ENCODE results near the gene UBL4A. TPM values are rescaled to one million over a fixed set of nuclear protein-coding genes. Genes with fewer than 3 reads are reported as not detected.

Gene UBL4A
- total RNA-seq = 30.4 and 31.5 TPM in 2 replicates

DNA sequence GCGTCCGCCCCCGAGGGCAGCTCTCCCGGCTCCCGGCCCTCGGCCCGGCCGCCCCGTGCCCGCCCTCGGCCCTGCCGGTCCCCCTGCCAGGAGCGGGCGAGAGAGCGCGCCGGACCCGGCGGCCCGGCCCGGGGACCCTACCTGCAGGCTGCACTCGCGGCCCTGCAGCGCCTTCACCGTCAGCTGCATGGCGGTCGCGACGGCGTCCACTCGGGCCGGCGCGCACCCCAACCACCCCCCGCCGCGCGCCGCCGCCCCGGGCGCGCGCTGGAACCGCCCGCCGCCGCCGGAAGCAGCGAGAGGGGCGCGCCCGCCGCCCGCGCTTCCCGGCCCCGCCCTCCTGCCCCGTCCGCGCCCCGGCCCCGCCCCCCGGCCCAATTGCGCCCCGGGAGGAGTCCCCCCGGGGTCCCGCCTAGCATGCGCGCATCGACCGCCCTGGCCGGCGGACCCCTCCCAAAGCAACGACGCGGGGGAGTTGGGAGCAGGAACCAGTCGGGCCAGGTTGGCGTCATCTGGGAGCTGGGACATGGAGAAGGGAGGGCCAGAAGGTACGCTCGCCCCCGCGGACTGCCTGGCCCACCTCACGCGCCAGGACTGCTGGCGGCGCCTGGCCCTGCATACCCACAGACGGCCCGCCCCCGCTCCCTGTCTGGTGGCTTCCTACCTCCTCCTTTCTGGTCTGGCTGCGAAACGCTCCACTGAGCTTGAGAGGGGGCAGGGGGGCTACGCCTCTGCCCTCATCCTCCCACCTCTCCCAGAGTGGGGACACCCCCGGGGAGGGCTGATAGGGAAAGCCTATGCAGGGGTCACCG is at the start of gene UBL4A:
UBL4A (minus strand) TSS at position 220 of the 812 bp plus-strand sequence; CDS start at position 189, 31 bp downstream.
- no peak within 1 kb of the TSS for H2AFZ ChIP-seq (ENCODE audit: low read length)
- H3K27ac ChIP-seq (ENCODE audit: low read depth, low read length) = peak within 1 kb of the TSS; percentile 4
- peaks cover 7% of the 10 kb centered on the region for H4K20me1 ChIP-seq (ENCODE audit: insufficient read depth, low read length)
- peak; percentile 93 for DNase-seq (ENCODE audit: insufficient read length, low spot score, missing footprints)
- peaks cover 10% of the 10 kb centered on the region for H3K4me1 ChIP-seq (ENCODE audit: insufficient read depth, low read length)
- H3K4me2 ChIP-seq (ENCODE audit: insufficient read depth, low read length) = peak within 1 kb of the TSS; percentile 71
- TF ChIP-seq CTCF (IDR thresholded peaks at IDR 0.05; ENCODE audit: extremely low read depth, low read depth, low read length) = no peak
- peaks cover 22% of the 10 kb centered on the region for H3K79me2 ChIP-seq (ENCODE audit: insufficient read depth, low read length)
- H3K27me3 ChIP-seq (ENCODE audit: insufficient read depth, low read length) = no peaks in the 10 kb centered on the region
- no peaks in the 10 kb centered on the region for H3K9me3 ChIP-seq (ENCODE audit: low read depth, low read length)
- H3K4me3 ChIP-seq (ENCODE audit: insufficient read depth, low read length) = peak within 1 kb of the TSS; percentile 73
- H3K36me3 ChIP-seq (ENCODE audit: insufficient read depth, low read length) = peaks cover 20% of the 10 kb centered on the region

DNA sequence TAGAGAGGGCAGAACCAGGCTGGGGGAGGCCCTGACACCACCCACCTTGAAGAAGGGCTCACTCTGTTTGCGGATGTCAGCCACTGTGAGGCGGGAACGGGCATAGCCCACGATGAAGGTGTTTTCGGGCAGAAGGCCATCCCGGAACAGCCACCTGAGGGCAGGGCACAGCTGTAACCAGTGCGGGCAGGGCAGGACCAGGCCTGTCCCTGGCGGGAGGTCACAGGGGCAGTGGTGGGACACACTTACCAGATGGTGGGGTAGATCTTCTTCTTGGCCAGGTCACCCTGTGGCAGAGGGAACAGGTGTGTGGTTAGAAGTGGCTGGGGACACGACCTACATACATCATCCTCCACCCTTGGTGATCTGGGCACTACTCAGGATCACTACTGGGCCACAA is 49.5 kb upstream of the UBL4A start:
- DNase-seq (ENCODE audit: insufficient read length, low spot score, missing footprints) = no peak
- peaks cover 20% of the 10 kb centered on the region for H3K79me2 ChIP-seq (ENCODE audit: insufficient read depth, low read length)
- no peaks in the 10 kb centered on the region for H3K27me3 ChIP-seq (ENCODE audit: insufficient read depth, low read length)
- H3K4me1 ChIP-seq (ENCODE audit: insufficient read depth, low read length) = peaks cover 5% of the 10 kb centered on the region
- TF ChIP-seq CTCF (IDR thresholded peaks at IDR 0.05; ENCODE audit: extremely low read depth, low read depth, low read length) = no peak
- no peak overlapping the region for H2AFZ ChIP-seq (ENCODE audit: low read length)
- H3K4me2 ChIP-seq (ENCODE audit: insufficient read depth, low read length) = no peak overlapping the region
- H3K4me3 ChIP-seq (ENCODE audit: insufficient read depth, low read length) = no peak overlapping the region
- H4K20me1 ChIP-seq (ENCODE audit: insufficient read depth, low read length) = no peaks in the 10 kb centered on the region
- no peaks in the 10 kb centered on the region for H3K9me3 ChIP-seq (ENCODE audit: low read depth, low read length)
- H3K36me3 ChIP-seq (ENCODE audit: insufficient read depth, low read length) = peaks cover 16% of the 10 kb centered on the region
- no peak overlapping the region for H3K27ac ChIP-seq (ENCODE audit: low read depth, low read length)

DNA sequence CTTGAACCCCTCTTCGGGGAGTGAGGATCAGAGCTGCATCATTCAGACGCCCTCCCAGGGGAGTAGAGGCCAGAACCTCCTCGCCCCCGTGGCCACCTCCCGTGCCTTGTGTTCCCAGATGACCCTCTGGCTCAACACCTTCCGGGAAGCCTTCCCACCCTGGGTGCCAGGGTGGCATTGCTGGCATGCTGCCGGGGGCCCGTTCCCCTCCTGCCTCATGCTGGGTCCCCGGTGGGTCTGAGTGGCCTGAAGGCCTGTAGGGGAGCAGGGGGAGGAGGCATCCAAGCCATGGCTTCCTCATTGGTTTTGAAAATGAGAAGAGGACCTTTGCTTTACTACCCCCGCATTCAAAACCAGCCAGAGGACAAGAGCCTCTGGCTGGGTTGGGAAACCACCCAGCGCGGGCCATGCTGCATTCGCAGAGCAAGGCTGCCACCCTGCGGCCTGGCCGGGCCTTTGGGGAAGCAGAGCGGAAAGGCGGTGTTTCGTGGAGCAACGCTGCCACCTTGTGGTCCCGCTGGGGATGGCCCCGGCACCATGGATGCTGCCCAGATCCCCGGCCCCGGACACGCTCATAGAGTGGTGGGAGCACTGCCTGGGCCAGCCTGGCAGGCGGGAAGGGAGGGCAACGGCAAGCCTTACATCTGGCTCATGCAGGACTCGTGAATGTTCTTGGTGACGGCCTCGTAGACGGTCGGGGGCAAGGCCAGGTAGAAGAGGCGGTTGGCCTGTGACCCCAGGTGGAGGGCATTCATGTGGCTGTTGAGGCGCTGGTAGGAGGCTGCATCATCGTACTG is 48.3 kb upstream of the UBL4A start:
- peak; percentile 99 for DNase-seq (ENCODE audit: insufficient read length, low spot score, missing footprints)
- Histone ChIP-seq H2AFZ (ENCODE audit: low read length) (no peak overlapping the region), H3K27ac (ENCODE audit: low read depth, low read length) (no peak overlapping the region), H3K9me3 (ENCODE audit: low read depth, low read length) (no peaks in the 10 kb centered on the region), H3K79me2 (ENCODE audit: insufficient read depth, low read length) (peaks cover 16% of the 10 kb centered on the region), H4K20me1 (ENCODE audit: insufficient read depth, low read length) (no peaks in the 10 kb centered on the region), H3K36me3 (ENCODE audit: insufficient read depth, low read length) (peaks cover 12% of the 10 kb centered on the region), H3K4me3 (ENCODE audit: insufficient read depth, low read length) (no peak overlapping the region), H3K27me3 (ENCODE audit: insufficient read depth, low read length) (no peaks in the 10 kb centered on the region), H3K4me2 (ENCODE audit: insufficient read depth, low read length) (no peak overlapping the region), H3K4me1 (ENCODE audit: insufficient read depth, low read length) (no peaks in the 10 kb centered on the region)
- peak; percentile 97 for TF ChIP-seq CTCF (IDR thresholded peaks at IDR 0.05; ENCODE audit: extremely low read depth, low read depth, low read length)

DNA sequence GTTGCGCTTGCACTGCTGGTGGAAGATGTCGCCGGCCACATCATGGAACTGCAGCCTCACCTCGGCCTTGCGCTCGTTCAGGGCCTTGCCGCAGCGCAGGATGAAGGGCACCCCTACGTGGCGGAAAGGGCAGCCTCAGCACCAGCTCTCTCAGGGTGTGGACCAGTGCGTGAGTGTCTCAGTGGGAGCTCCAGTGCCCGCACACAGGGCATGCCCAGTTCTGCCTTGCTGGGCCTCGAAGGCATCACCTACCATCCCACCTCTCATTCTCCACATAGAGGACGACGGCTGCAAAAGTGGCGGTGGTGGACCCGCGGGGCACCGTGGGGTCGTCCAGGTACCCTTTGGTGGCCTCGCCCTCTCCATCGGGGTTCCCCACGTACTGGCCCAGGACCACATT is 46.3 kb upstream of the UBL4A start:
- no peak overlapping the region for H3K4me2 ChIP-seq (ENCODE audit: insufficient read depth, low read length)

More for the DNA sequence above, 46.3 kb upstream of the UBL4A start:
- Histone ChIP-seq H3K79me2 (ENCODE audit: insufficient read depth, low read length) (peaks cover 8% of the 10 kb centered on the region), H3K27ac (ENCODE audit: low read depth, low read length) (no peak overlapping the region), H3K36me3 (ENCODE audit: insufficient read depth, low read length) (peaks cover 12% of the 10 kb centered on the region), H4K20me1 (ENCODE audit: insufficient read depth, low read length) (no peaks in the 10 kb centered on the region), H3K4me1 (ENCODE audit: insufficient read depth, low read length) (no peaks in the 10 kb centered on the region), H3K9me3 (ENCODE audit: low read depth, low read length) (no peaks in the 10 kb centered on the region), H2AFZ (ENCODE audit: low read length) (no peak overlapping the region), H3K27me3 (ENCODE audit: insufficient read depth, low read length) (no peaks in the 10 kb centered on the region), H3K4me3 (ENCODE audit: insufficient read depth, low read length) (no peak overlapping the region)
- TF ChIP-seq CTCF (IDR thresholded peaks at IDR 0.05; ENCODE audit: extremely low read depth, low read depth, low read length) = no peak
- no peak for DNase-seq (ENCODE audit: insufficient read length, low spot score, missing footprints)
